GM12864 (cell line): ENCODE measurements around the gene SDCCAG8.

Experiments
- DNase-seq: peaks from one replicate; pipeline ENCODE4 v3.0.0-alpha.2; 2011; ENCODE audit warnings: low read depth
- H3K4me3 ChIP-seq: 2 replicates; pipeline ENCODE4 v1.5.1; 2011; ENCODE audit warnings: mild to moderate bottlenecking, low read depth, low read length, control low read depth
- TF ChIP-seq, protein P1 (sequence below): IDR thresholded peaks from 2 replicates; pipeline ENCODE4 v1.5.1; 2011; ENCODE audit warnings: low read depth, mild to moderate bottlenecking, moderate library complexity, low read length, control low read depth, inconsistent platforms; ENCODE audit errors: missing control alignments

SDCCAG8 gene

GRCh38 chr1:243528459-243529121, 272.7 kb downstream of the SDCCAG8 start:
- no peak for DNase-seq
- TF ChIP-seq, protein P1, sequence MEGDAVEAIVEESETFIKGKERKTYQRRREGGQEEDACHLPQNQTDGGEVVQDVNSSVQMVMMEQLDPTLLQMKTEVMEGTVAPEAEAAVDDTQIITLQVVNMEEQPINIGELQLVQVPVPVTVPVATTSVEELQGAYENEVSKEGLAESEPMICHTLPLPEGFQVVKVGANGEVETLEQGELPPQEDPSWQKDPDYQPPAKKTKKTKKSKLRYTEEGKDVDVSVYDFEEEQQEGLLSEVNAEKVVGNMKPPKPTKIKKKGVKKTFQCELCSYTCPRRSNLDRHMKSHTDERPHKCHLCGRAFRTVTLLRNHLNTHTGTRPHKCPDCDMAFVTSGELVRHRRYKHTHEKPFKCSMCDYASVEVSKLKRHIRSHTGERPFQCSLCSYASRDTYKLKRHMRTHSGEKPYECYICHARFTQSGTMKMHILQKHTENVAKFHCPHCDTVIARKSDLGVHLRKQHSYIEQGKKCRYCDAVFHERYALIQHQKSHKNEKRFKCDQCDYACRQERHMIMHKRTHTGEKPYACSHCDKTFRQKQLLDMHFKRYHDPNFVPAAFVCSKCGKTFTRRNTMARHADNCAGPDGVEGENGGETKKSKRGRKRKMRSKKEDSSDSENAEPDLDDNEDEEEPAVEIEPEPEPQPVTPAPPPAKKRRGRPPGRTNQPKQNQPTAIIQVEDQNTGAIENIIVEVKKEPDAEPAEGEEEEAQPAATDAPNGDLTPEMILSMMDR: no peak
- H3K4me3 ChIP-seq: no peak overlapping the region

DNA sequence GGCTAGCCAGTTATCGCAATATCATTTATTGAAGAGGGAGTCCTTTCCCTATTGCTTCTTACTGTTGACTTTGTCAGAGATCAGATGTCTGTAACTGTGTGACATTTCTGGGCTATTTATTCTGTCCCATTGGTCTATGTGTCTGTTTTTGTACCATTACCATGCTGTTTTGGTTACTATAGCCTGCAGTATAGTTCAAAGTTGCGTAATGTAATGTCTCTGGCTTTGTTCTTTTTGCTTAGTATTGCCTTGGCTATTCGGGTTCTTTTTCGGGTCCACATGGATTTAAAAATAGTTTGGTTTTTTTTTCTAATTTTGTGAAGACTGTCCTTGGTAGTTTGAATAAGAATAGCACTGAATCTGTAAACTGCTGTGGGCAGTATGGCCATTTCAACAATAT, 273.7 kb downstream of the SDCCAG8 start:
- no peak for DNase-seq
- no peak overlapping the region for H3K4me3 ChIP-seq
- TF ChIP-seq, protein P1: no peak

GRCh38 chr1:243535014-243535413, 279.2 kb downstream of the SDCCAG8 start:
- TF ChIP-seq, protein P1: no peak
- no peak for DNase-seq
- no peak overlapping the region for H3K4me3 ChIP-seq

GRCh38 chr1:243539636-243540035, 283.8 kb downstream of the SDCCAG8 start:
- DNase-seq: no peak
- TF ChIP-seq, protein P1: no peak

DNA sequence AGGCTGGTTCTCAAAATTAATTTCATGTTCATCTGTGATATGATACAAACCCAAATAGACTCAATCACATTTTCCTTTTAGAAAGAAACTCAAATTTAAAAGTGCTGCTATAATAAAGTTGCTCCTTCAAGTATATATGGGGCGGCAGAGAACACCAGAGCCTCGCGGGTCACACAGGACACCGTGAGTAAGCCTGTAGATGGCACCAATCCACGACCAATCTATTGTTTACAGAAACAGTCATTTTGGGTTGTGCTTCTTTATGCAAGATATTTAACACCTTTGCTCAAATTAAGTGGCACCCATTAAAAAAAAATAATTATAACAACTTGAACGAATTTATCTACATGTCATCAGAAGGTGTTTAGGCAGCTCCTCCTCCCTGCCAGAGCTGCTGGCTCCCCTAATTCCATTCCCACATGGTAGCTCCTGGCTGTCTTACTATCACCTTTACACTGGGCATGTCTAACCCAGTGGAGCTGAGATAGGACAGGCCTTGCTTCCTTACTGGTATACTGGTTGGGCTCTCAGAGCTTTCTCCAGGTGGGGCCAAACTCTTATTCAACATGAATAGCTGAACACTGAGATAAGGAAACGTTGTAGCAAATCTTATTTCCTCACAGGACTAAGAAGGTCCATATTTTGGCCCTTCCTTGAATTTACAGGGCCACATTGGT, 287.0 kb downstream of the SDCCAG8 start:
- no peak overlapping the region for H3K4me3 ChIP-seq
- TF ChIP-seq, protein P1: no peak
- DNase-seq: no peak

More at GRCh38 chr1:243539636-243540035, 283.8 kb downstream of the SDCCAG8 start:
- no peak overlapping the region for H3K4me3 ChIP-seq

GRCh38 chr1:243543501-243543900, 287.7 kb downstream of the SDCCAG8 start:
- TF ChIP-seq, protein P1: no peak
- H3K4me3 ChIP-seq: no peak overlapping the region
- no peak for DNase-seq

DNA sequence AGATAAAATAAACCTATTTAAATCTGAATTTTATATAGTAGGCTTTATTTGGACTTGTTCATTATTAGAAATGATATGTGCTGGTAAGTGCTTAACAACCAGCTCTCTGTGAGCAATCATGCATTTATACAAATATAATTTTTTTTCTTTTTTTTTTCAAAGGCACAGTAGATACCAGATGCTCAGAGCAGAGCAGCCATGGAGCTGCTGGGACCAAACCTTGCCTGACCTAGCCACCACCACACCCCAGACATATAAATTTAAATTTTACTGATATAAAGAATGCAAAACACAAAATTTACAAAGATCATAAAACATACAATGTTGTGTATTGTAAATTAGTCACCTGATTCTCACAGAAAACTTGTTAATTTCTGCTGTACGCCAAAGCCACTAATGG, 290.6 kb downstream of the SDCCAG8 start:
- no peak for DNase-seq
- H3K4me3 ChIP-seq: no peak overlapping the region
- TF ChIP-seq, protein P1: no peak
